Neural cell (in vitro differentiated cells): Measurements from ENCODE around the gene STAT3.

Experiments used
- POLR2AphosphoS5 ChIP-seq: IDR thresholded peaks from 2 replicates; pipeline ENCODE4 v1.6.1; 2012
- TAF1 ChIP-seq: IDR thresholded peaks from 2 replicates; pipeline ENCODE4 v1.6.1; 2012; ENCODE audit warnings: low read depth
- TF ChIP-seq, protein P1 (sequence below): fragments of 450-650 bp; IDR thresholded peaks from 2 replicates; pipeline ENCODE4 v1.5.1; 2014; ENCODE audit warnings: antibody characterized with exemption, mild to moderate bottlenecking, moderate library complexity; ENCODE audit not compliant: poor library complexity, severe bottlenecking

DNA sequence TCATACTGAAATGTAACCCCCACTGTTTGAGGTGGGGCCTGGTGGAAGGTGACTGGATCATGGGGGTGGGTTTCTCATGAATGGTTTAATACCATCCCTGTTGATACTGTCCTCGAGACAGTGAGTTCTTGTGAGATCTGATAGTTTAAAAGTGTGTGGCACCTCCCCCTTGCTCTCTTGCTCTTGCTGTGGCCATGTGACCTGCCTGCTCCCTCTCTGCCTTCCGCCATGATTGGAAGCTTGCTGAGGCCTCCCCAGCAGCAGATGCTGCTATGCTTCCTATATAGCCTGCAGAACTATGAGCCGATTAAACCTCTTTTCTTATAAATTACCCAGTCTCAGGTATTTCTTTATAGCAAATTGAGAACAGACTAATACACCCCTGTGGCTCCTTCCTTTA, 40.6 kb downstream of the STAT3 start:
- TF ChIP-seq, protein P1, sequence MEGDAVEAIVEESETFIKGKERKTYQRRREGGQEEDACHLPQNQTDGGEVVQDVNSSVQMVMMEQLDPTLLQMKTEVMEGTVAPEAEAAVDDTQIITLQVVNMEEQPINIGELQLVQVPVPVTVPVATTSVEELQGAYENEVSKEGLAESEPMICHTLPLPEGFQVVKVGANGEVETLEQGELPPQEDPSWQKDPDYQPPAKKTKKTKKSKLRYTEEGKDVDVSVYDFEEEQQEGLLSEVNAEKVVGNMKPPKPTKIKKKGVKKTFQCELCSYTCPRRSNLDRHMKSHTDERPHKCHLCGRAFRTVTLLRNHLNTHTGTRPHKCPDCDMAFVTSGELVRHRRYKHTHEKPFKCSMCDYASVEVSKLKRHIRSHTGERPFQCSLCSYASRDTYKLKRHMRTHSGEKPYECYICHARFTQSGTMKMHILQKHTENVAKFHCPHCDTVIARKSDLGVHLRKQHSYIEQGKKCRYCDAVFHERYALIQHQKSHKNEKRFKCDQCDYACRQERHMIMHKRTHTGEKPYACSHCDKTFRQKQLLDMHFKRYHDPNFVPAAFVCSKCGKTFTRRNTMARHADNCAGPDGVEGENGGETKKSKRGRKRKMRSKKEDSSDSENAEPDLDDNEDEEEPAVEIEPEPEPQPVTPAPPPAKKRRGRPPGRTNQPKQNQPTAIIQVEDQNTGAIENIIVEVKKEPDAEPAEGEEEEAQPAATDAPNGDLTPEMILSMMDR, result no peak
- no peak for TF ChIP-seq TAF1
- TF ChIP-seq POLR2AphosphoS5, result no peak
